ENCODE measurements around the gene CPT1C. TPM values are rescaled to one million over a fixed set of nuclear protein-coding genes. Genes with fewer than 3 reads are reported as not detected.

CPT1C gene
- total RNA-seq, 1 experiment from 2014 or later, result 2.6 TPM

- DNase-seq (ENCODE audit: low spot score), result no peak
Measured at GRCh38 chr19:49660338-49660961, 30.5 kb upstream of the CPT1C start.

DNA sequence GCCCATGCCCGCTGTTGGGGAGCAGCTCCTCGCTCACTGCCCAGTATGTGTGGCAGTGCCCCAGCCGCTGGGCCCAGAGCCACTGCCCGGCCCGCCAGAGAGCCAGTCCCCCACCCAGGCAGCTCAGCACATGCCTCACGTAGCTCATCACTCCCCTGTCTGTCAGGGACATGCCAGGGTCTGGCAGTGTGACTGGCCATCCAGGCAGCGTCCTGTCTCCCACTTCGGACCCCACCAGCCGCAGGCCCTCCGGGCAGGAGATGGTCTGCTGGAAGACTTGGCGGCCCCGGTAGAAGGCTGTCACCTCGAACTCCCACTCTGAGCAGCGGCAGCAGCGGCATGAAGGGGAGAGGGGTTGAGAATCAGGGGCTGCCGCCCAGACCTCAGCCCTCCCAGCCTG is 28.9 kb upstream of the CPT1C start:
- no peak for DNase-seq (ENCODE audit: low spot score)

GRCh38 chr19:49663224-49663623 is 27.7 kb upstream of the CPT1C start:
- DNase-seq (ENCODE audit: low spot score), result no peak

- peak; percentile 93 for DNase-seq (ENCODE audit: low spot score)
Measured at GRCh38 chr19:49664171-49665035, 26.5 kb upstream of the CPT1C start.

- DNase-seq (ENCODE audit: low spot score), result no peak
Measured at GRCh38 chr19:49665036-49665350, 25.9 kb upstream of the CPT1C start.

GRCh38 chr19:49665351-49666119 is 25.4 kb upstream of the CPT1C start, which contains the start of the genes BCL2L12 and IRF3:
Gene BCL2L12 (plus strand): TSS chr19:49665933. CDS start chr19:49666693, 760 bp downstream.
Gene IRF3 (minus strand): TSS chr19:49665857. CDS start chr19:49664838, 1,019 bp downstream.
- peak; percentile 96 for DNase-seq (ENCODE audit: low spot score)

DNA sequence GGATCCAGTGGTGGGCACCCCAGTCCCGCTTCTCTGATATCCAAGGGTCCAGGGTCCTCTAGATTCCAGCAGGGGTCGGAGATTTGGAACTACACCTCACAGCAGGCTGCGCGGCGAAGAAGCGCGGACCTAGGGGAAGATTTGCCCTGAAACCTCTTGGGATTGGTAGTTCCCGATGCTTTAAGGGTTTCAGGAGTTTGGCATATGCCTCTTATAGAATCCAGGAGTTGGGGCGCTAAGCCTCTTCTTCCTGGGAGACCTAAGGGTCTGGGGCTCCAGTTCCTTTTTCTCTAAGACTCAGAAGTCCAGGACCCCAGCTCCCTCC is 24.8 kb upstream of the CPT1C start:
- no peak for DNase-seq (ENCODE audit: low spot score)

DNA sequence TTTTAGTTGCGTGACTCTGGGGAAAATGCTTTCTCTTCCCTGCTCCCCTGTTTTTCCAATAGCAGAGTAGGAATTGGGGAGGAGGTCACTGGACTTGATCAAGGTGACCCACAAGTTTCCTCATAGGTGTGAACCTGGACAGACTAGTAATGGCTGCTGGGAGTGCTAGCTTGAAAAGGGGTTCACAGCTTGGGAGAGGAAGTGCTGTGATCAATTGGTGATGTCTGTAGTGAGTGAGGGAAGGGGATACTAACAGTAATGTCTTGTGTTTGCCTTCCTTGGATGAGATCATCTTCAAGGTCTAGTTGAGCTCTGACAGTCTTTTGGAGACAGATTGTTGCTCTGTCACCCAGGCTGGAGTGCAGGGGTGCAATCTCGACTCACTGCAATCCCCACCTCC is 23.4 kb upstream of the CPT1C start:
- no peak for DNase-seq (ENCODE audit: low spot score)

- no peak for DNase-seq (ENCODE audit: low spot score)
Measured at GRCh38 chr19:49669516-49669915, 21.4 kb upstream of the CPT1C start.

DNA sequence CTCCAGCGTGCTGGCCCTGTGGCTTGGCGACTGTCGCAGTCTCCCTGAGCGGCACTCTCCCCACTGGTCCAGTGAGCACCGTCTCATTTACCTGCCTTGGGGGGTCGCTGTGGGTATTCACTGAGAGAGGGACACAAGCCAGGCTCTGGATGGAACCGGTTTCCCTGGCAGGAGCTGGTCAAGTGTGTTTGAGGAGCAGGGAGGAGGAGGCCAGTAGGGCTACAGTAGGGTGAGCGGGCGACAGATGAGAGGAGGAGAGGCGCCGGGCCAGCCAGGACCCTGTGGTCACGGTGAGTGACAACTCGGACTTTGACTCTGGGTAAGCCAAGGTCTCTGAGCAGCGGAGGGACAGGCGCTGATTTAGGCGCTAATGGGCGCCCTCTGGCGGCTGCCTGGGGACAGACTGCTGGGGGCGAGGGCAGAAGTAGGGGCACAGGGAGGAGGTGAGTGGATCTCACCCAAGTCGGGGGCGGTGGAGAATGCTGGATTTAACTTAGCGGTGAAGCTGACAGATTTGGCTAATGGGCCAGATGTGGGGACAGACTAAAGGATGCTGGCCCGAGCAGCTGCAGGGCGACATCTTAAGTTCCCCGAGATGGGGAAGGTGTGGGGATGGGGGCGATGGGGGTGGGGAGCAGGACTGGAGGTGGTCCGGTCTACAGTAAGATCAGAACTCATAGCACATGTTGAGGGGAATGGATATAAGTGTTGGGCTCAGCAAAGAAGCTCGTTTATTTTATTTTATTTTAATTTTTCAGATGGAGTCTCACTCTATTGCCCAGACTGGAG is 18.6 kb upstream of the CPT1C start:
- DNase-seq (ENCODE audit: low spot score), result peak; percentile 60

DNA sequence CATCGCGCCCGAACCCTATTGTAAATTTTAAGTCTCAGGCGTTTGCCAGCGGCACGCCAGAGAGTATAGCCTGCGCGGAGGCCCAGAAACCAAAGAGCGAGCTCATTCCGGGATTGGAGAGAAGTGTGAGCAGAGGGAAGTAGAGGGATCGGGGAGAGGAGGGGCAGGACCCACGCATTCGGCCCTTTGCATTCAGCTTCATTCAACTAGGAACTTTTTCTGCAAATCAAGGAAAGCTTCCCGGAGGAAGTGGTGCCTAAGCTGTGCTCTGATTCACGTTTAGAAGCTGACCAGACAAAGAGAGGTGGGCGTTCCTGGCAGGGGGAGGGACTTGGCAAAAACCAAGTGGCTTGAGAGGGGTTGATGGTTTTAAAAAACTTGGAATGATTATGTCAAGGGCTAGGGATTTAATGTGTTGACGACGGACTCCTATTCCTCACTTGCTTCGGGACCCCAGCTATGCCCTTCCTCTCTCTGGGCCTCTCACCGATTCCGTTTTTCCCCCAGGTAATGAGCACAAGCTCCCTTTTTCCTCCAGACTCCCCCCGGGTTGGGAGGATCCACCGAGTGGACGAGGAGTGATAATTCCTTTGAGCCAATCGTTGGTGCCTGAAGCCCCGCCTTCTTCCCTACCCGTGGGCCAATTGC is 14.7 kb upstream of the CPT1C start:
- DNase-seq (ENCODE audit: low spot score), result peak; percentile 96

DNA sequence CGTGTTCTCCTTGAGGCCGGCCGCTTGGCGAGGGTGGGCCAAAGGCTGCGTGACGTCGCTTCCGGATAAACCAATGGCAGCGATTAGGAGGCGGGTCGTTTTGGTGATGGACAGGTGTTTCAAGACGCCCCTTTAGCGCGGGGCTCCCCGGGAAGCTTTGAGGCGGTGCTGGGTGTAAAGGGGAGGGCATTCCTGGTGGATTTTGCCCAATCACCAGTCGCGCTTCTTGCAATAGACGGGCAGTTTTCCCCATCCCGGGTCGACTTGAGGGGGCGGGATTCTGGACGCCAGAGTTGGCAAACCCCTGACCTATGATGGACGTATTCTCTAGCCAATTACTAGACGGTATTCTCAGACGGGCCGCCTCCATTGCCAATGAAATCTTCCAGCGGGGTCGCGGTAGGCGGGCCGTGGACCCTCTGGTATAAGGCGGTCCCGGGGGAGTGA is 14.1 kb upstream of the CPT1C start:
- peak; percentile 100 for DNase-seq (ENCODE audit: low spot score)

DNA sequence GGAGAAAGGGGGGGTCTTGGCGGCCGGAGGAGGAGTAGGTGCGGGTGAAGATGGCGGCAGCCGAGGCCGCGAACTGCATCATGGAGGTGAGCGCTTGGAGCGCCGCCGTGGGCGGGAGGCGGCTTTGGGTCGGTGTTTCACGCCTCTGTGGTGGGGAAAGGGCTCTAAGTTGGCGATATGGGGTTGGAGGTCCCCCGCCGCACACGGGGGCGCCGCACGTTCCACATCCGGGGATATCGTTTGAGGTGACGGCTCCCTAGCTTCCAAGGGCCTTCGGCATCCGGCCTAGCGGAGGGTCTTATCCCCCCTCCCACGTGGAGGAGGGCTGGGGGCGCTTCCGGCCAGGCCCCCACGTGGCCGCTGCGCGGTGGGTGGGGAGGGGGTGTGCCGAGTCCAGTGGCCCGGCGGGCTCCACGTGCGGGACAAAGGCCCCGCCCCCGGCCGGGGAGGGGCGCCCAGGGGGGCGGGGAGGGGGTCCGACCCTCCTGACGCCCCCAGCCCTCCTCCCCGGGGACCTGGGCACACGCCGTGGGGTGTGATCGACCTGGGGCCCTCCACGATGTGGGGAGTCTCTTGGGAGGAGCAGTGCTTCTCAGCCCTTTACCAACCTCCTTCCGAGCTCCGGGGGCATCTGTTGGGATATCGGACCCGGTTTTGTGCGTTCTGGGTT is 13.6 kb upstream of the CPT1C start, which contains the start of gene PRMT1:
TSS of gene PRMT1 (plus strand) at position 41 of the 670 bp plus-strand sequence. CDS start at position 51, 10 bp downstream.
- no peak for DNase-seq (ENCODE audit: low spot score)

DNA sequence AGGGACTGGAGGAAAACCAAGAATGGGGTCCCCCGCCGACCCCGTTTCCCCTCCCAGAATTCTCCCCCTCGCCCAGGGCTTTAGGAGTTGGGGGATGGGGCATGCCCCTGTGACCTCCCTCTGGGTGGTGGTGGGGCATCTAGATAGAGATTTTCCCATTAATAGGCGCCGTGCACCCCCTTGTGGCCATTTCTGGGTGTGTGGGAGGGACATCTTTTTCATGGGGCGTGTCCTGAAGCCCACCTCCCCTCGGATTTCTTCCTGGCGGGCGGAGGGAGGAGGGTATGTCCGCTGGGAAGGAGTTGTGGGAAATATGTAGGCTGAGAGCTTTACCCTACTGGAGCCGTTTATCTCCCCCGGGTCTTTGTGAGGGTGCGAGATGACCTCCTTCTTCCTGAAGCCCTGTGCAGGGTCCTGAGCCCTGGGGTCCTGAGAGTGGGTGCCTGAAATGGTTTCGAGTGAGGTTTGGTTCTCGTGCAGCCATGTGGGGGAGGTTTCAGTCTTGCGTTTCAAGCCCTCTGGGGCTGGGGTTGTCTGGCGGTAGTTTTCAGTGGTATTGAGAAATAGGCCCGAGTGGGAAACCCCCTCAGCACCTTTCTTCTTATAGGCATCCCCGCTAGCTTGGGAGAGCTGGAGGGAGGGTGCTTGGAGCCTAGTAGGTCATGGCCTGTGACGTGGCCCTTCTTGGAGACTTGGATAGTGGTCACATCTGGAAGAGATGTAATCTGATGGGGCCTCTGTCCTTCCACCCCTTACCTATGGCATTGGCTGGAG is 12.8 kb upstream of the CPT1C start:
- DNase-seq (ENCODE audit: low spot score), result peak; percentile 59

GRCh38 chr19:49678985-49679770 is 11.7 kb upstream of the CPT1C start:
- DNase-seq (ENCODE audit: low spot score), result no peak

DNA sequence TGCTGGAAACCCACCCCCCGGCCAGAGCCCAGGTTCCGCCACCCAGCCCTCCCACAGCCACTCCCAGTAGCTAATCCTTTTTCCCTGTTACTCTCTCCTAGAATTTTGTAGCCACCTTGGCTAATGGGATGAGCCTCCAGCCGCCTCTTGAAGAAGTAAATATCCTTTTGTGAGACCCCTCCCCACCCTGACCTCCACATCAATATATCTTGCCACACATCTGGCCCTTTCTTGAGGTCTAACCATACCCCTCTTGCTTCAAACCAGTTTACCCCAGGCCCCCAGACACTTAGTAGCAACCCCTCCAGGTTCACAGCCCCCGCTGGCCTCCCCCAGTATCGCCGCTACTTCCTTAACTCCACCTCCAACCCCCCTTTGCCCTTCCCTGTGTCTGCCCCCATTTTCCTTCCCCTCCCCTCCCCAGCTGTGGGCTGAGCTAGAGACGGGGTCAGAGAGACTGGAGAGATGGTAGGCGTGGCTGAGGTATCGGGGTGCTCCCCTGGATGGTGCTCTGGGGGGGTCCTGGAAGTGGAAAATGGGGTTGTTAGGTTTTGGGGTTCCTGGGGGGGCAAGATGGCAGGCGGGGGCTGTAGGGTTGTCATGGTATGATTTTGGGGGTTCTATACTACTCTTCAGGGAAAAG is 11.0 kb upstream of the CPT1C start:
- DNase-seq (ENCODE audit: low spot score), result no peak

DNA sequence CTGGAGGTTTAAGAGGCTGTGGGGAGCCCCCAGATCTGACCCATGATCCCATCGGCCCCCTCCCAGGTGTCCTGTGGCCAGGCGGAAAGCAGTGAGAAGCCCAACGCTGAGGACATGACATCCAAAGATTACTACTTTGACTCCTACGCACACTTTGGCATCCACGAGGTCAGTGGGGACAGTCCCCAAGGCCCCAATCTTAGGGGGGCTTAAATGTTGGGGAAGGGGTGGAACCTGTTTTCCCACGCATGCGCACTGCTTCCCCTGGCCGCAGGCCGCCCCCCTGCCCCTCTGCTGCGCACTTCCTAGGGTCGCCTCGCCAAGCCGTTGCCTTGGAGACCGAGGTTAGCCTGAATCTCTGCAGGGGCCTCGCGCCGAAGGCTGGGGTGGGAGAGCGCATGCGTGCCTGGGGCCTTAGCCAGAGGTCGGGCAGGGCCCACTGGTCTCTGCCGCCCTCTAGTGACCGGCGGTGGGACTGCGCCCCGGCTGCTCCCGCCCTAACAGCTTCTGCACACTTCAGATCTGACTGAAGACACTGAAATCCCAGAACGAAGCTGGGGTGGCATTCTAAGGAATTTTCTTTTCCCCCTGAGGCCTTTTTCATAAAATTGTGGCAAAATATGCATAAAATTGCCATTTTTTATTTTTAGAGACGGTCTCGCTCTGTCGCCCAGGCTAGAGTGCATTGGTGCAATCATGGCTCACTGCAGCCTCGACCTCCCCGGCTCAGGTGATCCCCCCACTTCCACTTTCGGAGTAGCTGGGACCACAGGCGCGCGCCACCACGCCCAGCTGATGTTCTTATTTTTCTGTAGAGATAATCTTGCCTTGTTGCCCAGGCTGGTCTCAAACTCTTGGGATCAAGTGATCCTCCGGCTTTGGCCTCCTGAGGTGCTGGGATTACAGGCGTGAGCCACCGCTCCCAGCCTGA is 10.2 kb upstream of the CPT1C start:
- peak; percentile 83 for DNase-seq (ENCODE audit: low spot score)

All from H4 (cell line).